DOHH2 (cell line): ENCODE data around the gene MYOG.

Experiments used
- CTCF ChIP-seq: fragments of 200-600 bp; sonication (generic); IDR thresholded peaks from one replicate; pipeline ENCODE4 v1.5.1; 2014; ENCODE audit warnings: antibody characterized with exemption, mild to moderate bottlenecking, low read depth, low read length; ENCODE audit not compliant: poor library complexity, severe bottlenecking
- EZH2phosphoT487 ChIP-seq: fragments of 200-600 bp; sonication (generic); IDR thresholded peaks from 2 replicates; pipeline ENCODE4 v1.6.1; 2017; ENCODE audit warnings: borderline replicate concordance, mild to moderate bottlenecking, antibody characterized with exemption, low read length, moderate library complexity, mixed read lengths

DNA sequence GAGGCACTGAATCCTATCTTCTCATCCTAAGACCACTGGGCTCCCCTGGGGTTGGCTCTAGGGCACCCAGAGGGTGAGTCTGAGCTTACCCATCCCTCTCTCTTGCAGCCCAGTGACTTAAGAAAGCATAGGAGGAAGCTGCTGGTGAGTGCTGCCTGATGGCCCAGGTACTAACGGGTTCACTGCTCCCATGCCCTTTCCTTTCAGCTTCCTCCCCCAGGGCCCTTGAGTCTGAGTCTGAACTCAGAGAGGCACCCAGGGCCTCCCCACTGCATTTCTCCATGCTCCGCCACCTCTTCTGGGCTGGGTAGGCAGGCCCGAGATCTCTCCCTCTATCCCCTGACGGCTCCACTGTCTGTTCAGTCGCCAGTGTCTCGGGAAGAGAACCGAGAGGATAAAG is 29.8 kb downstream of the MYOG start:
- TF ChIP-seq CTCF (no peak), EZH2phosphoT487 (no peak)
